Measurements from ENCODE around the gene TMEM72.

- TF ChIP-seq CTCF (optimal IDR thresholded peaks at IDR 0.05 in 1 of 3, IDR thresholded peaks at IDR 0.05 in 1 of 3, conservative IDR thresholded peaks at IDR 0.05 in 1 of 3; ENCODE audit: extremely low read depth in 1 of 3, insufficient read depth in 2 of 3, low read length in 3 of 3) (no peak), EZH2 (IDR thresholded peaks at IDR 0.05; ENCODE audit: low read length) (no peak)
Observed at GRCh38 chr10:44886966-44887365, 24.2 kb upstream of the TMEM72 start.
